SU-DHL-6 (cell line): ENCODE data around the gene DMAC1.

Source experiments
- H2AFZ ChIP-seq: fragments of 200-600 bp; sonication (generic); 2 replicates; pipeline ENCODE4 v1.6.1; 2014; ENCODE audit warnings: low read depth, mild to moderate bottlenecking, moderate library complexity, mixed read lengths, antibody characterized with exemption, low read length; ENCODE audit not compliant: severe bottlenecking
- H3F3A ChIP-seq: fragments of 200-600 bp; shearing (Covaris generic); 2 replicates; pipeline ENCODE4 v1.6.0; 2016; ENCODE audit warnings: antibody characterized with exemption, mild to moderate bottlenecking; ENCODE audit not compliant: insufficient read depth
- H3K27ac ChIP-seq: fragments of 200-600 bp; sonication (generic); 2 replicates; pipeline ENCODE4 v1.5.1; 2016; ENCODE audit warnings: low read depth, mild to moderate bottlenecking, low read length, moderate library complexity, mixed read lengths
- H3K27me3 ChIP-seq: fragments of 200-600 bp; sonication (generic), shearing (Covaris generic); 2 replicates; pipeline ENCODE4 v1.6.0; 2014; ENCODE audit warnings: mild to moderate bottlenecking, low read length
- H3K36me3 ChIP-seq: fragments of 200-600 bp; sonication (generic); 2 replicates; pipeline ENCODE4 v1.6.1; 2014; ENCODE audit warnings: mild to moderate bottlenecking, low read length, mixed read lengths
- H3K4me2 ChIP-seq: fragments of 300-600, 200-600 bp; shearing (Covaris generic), sonication (generic); 2 replicates; pipeline ENCODE4 v1.6.0; 2014; ENCODE audit warnings: low read length, low read depth, mild to moderate bottlenecking; ENCODE audit not compliant: poor library complexity, severe bottlenecking
- H3K4me3 ChIP-seq: fragments of 200-600 bp; sonication (generic); 2 replicates; pipeline ENCODE4 v1.5.1; 2014; ENCODE audit warnings: antibody characterized with exemption, low read length, mild to moderate bottlenecking, mixed read lengths; ENCODE audit not compliant: insufficient read depth, poor library complexity, severe bottlenecking
- H3K79me2 ChIP-seq: fragments of 200-600 bp; sonication (generic); 2 replicates; pipeline ENCODE4 v1.6.1; 2014; ENCODE audit warnings: mild to moderate bottlenecking, low read length, moderate library complexity; ENCODE audit not compliant: insufficient read depth
- H3K9ac ChIP-seq: fragments of 200-600 bp; sonication (generic); 2 replicates; pipeline ENCODE4 v1.7.0; 2014; ENCODE audit warnings: mild to moderate bottlenecking, low read length
- H3K9me2 ChIP-seq: fragments of 200-600 bp; sonication (generic); replicated peaks from 2 replicates; pipeline ENCODE4 v1.6.1; 2014; ENCODE audit warnings: low read length; ENCODE audit not compliant: insufficient read depth
- H3K9me3 ChIP-seq: fragments of 200-600 bp; sonication (generic); 2 replicates; pipeline ENCODE4 v1.6.1; 2014; ENCODE audit warnings: low read length, mixed read lengths; ENCODE audit not compliant: insufficient read depth
- H4K20me1 ChIP-seq: fragments of 200-600 bp; sonication (generic); 2 replicates; pipeline ENCODE4 v1.6.1; 2014; ENCODE audit warnings: low read depth, mild to moderate bottlenecking, antibody characterized with exemption, low read length, moderate library complexity, mixed read lengths
- CTCF ChIP-seq: fragments of 200-600 bp; sonication (generic); IDR thresholded peaks from one replicate; pipeline ENCODE4 v1.5.1; 2017; ENCODE audit warnings: antibody characterized with exemption, mild to moderate bottlenecking, low read length, moderate library complexity; ENCODE audit not compliant: insufficient read depth, poor library complexity, severe bottlenecking
- EZH2phosphoT487 ChIP-seq: fragments of 200-600 bp; sonication (generic), shearing (Covaris generic); conservative IDR thresholded peaks from 2 replicates; pipeline ENCODE4 v1.6.1; 2018; ENCODE audit warnings: mild to moderate bottlenecking, antibody characterized with exemption, low read length, moderate library complexity, mixed read lengths

Gene DMAC1

GRCh38 chr9:7785813-7786212, 13.8 kb downstream of the DMAC1 start:
- TF ChIP-seq EZH2phosphoT487 (no peak), CTCF (no peak)
- H3K79me2 ChIP-seq = no peaks in the 10 kb centered on the region

DNA sequence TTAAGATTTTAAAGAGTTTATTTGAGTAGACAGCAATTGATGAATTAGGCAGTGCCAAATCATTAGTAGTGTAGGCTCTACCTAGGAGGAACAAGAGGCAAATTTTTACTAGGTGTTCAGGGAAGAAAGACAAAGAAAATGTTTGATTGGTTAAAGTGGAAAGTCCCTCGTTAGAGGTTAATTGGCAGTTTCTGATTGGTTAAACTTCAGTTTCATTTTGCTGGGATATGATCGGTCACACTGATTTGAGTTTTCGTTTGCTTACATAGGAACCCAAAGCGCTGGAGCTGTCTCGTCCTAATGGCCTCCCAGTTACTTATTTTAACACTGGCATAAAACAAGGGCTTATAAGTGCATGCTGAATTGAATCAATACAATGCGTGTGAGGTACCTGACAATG, 15.1 kb downstream of the DMAC1 start:
- H3K4me3 ChIP-seq = no peak overlapping the region
- H3K9me3 ChIP-seq = no peaks in the 10 kb centered on the region
- TF ChIP-seq EZH2phosphoT487 (no peak), CTCF (no peak)
- H2AFZ ChIP-seq = no peak overlapping the region
- no peak overlapping the region for H3K27ac ChIP-seq
- no peak overlapping the region for H3K9ac ChIP-seq
- no peaks in the 10 kb centered on the region for H3K9me2 ChIP-seq
- H3K27me3 ChIP-seq = no peaks in the 10 kb centered on the region
- no peaks in the 10 kb centered on the region for H3F3A ChIP-seq
- H3K79me2 ChIP-seq = no peaks in the 10 kb centered on the region
- H3K4me2 ChIP-seq = no peak overlapping the region
- no peaks in the 10 kb centered on the region for H3K36me3 ChIP-seq
- H4K20me1 ChIP-seq = no peaks in the 10 kb centered on the region

More at GRCh38 chr9:7785813-7786212, 13.8 kb downstream of the DMAC1 start:
- H4K20me1 ChIP-seq = no peaks in the 10 kb centered on the region
- no peaks in the 10 kb centered on the region for H3K36me3 ChIP-seq
- no peak overlapping the region for H2AFZ ChIP-seq
- H3K9me2 ChIP-seq = no peaks in the 10 kb centered on the region
- H3F3A ChIP-seq = no peaks in the 10 kb centered on the region
- H3K27me3 ChIP-seq = no peaks in the 10 kb centered on the region
- no peak overlapping the region for H3K9ac ChIP-seq
- H3K4me3 ChIP-seq = no peak overlapping the region
- H3K27ac ChIP-seq = no peak overlapping the region
- no peak overlapping the region for H3K4me2 ChIP-seq
- no peaks in the 10 kb centered on the region for H3K9me3 ChIP-seq

DNA sequence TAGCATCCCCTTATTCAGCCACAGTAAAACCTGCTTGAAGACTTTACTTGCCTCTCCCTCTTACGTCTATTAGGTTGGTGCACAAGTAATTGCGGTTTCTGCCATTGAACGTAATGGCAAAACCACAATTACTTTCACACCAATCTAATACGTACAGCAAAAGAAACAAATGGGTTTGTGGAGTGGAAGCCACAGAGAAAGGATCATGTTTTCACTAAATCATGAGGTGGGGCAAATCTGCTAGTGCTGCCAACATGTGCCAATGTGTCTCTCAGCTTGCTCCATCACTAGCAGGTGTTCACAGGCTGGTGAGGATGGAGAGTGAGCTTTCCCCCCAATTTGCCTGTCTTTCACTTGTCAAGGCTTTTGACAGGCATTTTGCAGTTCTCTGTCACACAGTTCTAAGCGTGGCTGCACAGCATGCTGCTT, 15.9 kb downstream of the DMAC1 start:
- no peaks in the 10 kb centered on the region for H3K9me2 ChIP-seq
- H4K20me1 ChIP-seq = no peaks in the 10 kb centered on the region
- H3K27ac ChIP-seq = no peak overlapping the region
- H3K27me3 ChIP-seq = no peaks in the 10 kb centered on the region
- H3F3A ChIP-seq = no peaks in the 10 kb centered on the region
- H3K79me2 ChIP-seq = no peaks in the 10 kb centered on the region
- no peak for TF ChIP-seq EZH2phosphoT487
- no peak for TF ChIP-seq CTCF
- H3K36me3 ChIP-seq = no peaks in the 10 kb centered on the region
- no peak overlapping the region for H2AFZ ChIP-seq
- H3K9ac ChIP-seq = no peak overlapping the region
- H3K4me3 ChIP-seq = no peak overlapping the region
- H3K4me2 ChIP-seq = no peak overlapping the region
- no peaks in the 10 kb centered on the region for H3K9me3 ChIP-seq
